G401 (cell line): Measurements from ENCODE around the gene PLXNA2. TPM values are rescaled to one million over a fixed set of nuclear protein-coding genes. Genes with fewer than 3 reads are reported as not detected.
A peak's percentile ranks its signal among the peaks of the same experiment; 100 is the strongest.

Experiments used
- DNase-seq: peaks from one replicate; pipeline ENCODE4 v3.0.0-alpha.2; 2015; ENCODE audit warnings: low spot score
- in situ Hi-C: cut with HindIII; loops from 2 replicates; pipeline ENCODE4 v1.10.0; 2016; ENCODE audit warnings: low sequenced_read_pairs, mixed read lengths
- total RNA-seq: library from RNA; depleted of rRNA; stranded (reverse); fragments of >200 nt; shearing (Covaris generic); gene quantifications from 2 replicates; pipeline ENCODE4 v1.2.3, GENCODE V29; 2014

The PLXNA2 gene
- total RNA-seq, 1 experiment from 2014 or later = 0.92 TPM

GRCh38 chr1:208069317-208069716 is 174.9 kb downstream of the PLXNA2 start:
- no peak for DNase-seq
- in situ Hi-C loops = no loop called here

GRCh38 chr1:208068908-208069307 is 175.3 kb downstream of the PLXNA2 start:
- in situ Hi-C loops = no loop called here
- DNase-seq = no peak

GRCh38 chr1:208068407-208068806 is 175.8 kb downstream of the PLXNA2 start:
- in situ Hi-C loops = no loop called here
- DNase-seq = no peak

- no peak for DNase-seq
- in situ Hi-C loops = no loop called here
Measured at GRCh38 chr1:208066583-208066982, 177.6 kb downstream of the PLXNA2 start.

GRCh38 chr1:208065862-208066261 is 178.3 kb downstream of the PLXNA2 start:
- no peak for DNase-seq
- in situ Hi-C loops = no loop called here

- DNase-seq = no peak
- in situ Hi-C loops = no loop called here
Measured at GRCh38 chr1:208061632-208062031, 182.6 kb downstream of the PLXNA2 start.

- in situ Hi-C loops = no loop called here
- no peak for DNase-seq
Measured at GRCh38 chr1:208061118-208061517, 183.1 kb downstream of the PLXNA2 start.

GRCh38 chr1:208060215-208060869 is 183.8 kb downstream of the PLXNA2 start:
- no peak for DNase-seq
- in situ Hi-C loops = no loop called here

GRCh38 chr1:208059409-208060001 is 184.7 kb downstream of the PLXNA2 start:
- in situ Hi-C loops = no loop called here
- DNase-seq = no peak

GRCh38 chr1:208058756-208059155 is 185.4 kb downstream of the PLXNA2 start:
- peak; percentile 51 for DNase-seq
- in situ Hi-C loops = no loop called here

GRCh38 chr1:208058267-208058666 is 185.9 kb downstream of the PLXNA2 start:
- in situ Hi-C loops = no loop called here
- DNase-seq = peak; percentile 50

- DNase-seq = no peak
- in situ Hi-C loops = no loop called here
Measured at GRCh38 chr1:208057056-208057455, 187.1 kb downstream of the PLXNA2 start.

- in situ Hi-C loops = no loop called here
- DNase-seq = no peak
Measured at GRCh38 chr1:208055535-208055934, 188.6 kb downstream of the PLXNA2 start.

- DNase-seq = no peak
- in situ Hi-C loops = no loop called here
Measured at GRCh38 chr1:208054911-208055379, 189.2 kb downstream of the PLXNA2 start.

GRCh38 chr1:208054485-208054884 is 189.7 kb downstream of the PLXNA2 start:
- in situ Hi-C loops = no loop called here
- no peak for DNase-seq

- in situ Hi-C loops = no loop called here
Measured at GRCh38 chr1:208053661-208054060, 190.5 kb downstream of the PLXNA2 start.

GRCh38 chr1:208052926-208053407 is 191.2 kb downstream of the PLXNA2 start:
- in situ Hi-C loops = no loop called here
- DNase-seq = no peak

More at GRCh38 chr1:208053661-208054060, 190.5 kb downstream of the PLXNA2 start:
- no peak for DNase-seq

- in situ Hi-C loops = no loop called here
- DNase-seq = no peak
Measured at GRCh38 chr1:208052135-208052534, 192.0 kb downstream of the PLXNA2 start.

GRCh38 chr1:208051651-208052050 is 192.5 kb downstream of the PLXNA2 start:
- in situ Hi-C loops = no loop called here
- DNase-seq = no peak

- no peak for DNase-seq
- in situ Hi-C loops = no loop called here
Measured at GRCh38 chr1:208048904-208049303, 195.3 kb downstream of the PLXNA2 start.

GRCh38 chr1:208047975-208048374 is 196.2 kb downstream of the PLXNA2 start:
- DNase-seq = no peak
- in situ Hi-C loops = no loop called here
